Measurements from ENCODE around the gene ARHGEF12. TPM values are rescaled to one million over a fixed set of nuclear protein-coding genes. Genes with fewer than 3 reads are reported as not detected.

ARHGEF12 gene
- polyA plus RNA-seq, 1 experiment, result 16.9 TPM

DNA sequence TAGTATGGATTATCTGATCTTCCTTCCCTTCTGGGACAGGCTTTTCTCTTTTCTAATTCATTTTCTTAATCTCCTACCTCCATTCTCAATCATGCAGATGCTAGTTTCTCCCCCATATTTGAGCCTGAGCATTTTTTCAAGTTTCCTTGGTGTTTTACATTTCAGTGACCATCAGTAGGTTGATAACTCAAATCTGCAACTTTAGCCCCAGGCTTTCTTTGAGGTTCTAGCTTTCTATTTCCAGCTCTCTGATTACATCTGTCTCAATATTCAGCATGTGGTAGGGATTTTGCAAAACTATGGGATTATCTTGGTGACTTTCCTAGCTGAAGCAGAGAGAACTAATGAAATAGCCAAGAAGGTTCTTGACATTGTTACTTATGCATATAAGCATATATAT, 67.8 kb downstream of the ARHGEF12 start:
- CTCF ChIA-PET, result interaction anchor here (0.6 kb wide), 1 partner anchor 28 kb away, joined by 3 read pairs; no protein-coding TSS in a partner anchor
- no peak overlapping the region for H3K4me3 ChIP-seq (ENCODE audit: low read depth, low read length)
- no peaks in the 10 kb centered on the region for H3K36me3 ChIP-seq (ENCODE audit: control insufficient read depth, insufficient read depth, low read length)
- H3K27me3 ChIP-seq (ENCODE audit: control insufficient read depth, insufficient read depth, low read length), result no peaks in the 10 kb centered on the region
- no peak for DNase-seq (ENCODE audit: low read depth)
- TF ChIP-seq, protein P1, sequence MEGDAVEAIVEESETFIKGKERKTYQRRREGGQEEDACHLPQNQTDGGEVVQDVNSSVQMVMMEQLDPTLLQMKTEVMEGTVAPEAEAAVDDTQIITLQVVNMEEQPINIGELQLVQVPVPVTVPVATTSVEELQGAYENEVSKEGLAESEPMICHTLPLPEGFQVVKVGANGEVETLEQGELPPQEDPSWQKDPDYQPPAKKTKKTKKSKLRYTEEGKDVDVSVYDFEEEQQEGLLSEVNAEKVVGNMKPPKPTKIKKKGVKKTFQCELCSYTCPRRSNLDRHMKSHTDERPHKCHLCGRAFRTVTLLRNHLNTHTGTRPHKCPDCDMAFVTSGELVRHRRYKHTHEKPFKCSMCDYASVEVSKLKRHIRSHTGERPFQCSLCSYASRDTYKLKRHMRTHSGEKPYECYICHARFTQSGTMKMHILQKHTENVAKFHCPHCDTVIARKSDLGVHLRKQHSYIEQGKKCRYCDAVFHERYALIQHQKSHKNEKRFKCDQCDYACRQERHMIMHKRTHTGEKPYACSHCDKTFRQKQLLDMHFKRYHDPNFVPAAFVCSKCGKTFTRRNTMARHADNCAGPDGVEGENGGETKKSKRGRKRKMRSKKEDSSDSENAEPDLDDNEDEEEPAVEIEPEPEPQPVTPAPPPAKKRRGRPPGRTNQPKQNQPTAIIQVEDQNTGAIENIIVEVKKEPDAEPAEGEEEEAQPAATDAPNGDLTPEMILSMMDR (IDR thresholded peaks at IDR 0.05; ENCODE audit: insufficient read depth, low read depth, low read length), result no peak
- POLR2A ChIA-PET, result interaction anchor here (1.0 kb wide), 1 partner anchor 10 kb away, joined by 4 read pairs; no protein-coding TSS in a partner anchor

DNA sequence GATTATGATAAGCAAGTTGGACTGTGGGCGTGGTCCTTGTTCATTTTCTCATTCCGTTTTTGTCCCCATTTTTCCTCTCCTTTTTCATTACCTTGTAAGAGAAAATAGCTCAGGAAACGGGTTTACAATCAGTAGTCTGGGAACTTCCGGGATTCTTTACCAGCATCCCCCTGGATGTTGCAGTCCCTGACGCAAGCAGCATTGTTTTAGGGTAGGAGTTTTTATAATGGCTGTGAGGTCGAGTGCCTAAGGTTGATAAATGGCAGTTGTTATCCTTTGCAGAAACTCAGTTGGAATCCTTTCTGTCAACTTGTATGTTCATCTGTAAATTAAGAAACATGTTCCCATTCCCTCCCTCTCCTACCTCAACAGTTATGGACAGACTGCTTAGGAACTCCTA, 68.3 kb downstream of the ARHGEF12 start:
- no peak for DNase-seq (ENCODE audit: low read depth)
- no peaks in the 10 kb centered on the region for H3K27me3 ChIP-seq (ENCODE audit: control insufficient read depth, insufficient read depth, low read length)
- no peaks in the 10 kb centered on the region for H3K36me3 ChIP-seq (ENCODE audit: control insufficient read depth, insufficient read depth, low read length)
- no peak overlapping the region for H3K4me3 ChIP-seq (ENCODE audit: low read depth, low read length)
- CTCF ChIA-PET, result interaction anchor here (0.6 to 1.5 kb wide), 2 partner anchors 10 to 28 kb away, joined by 3 read pairs; no protein-coding TSS in a partner anchor
- TF ChIP-seq, protein P1 (IDR thresholded peaks at IDR 0.05; ENCODE audit: insufficient read depth, low read depth, low read length), result no peak
- POLR2A ChIA-PET, result interaction anchor here (1.0 kb wide), 1 partner anchor 9 kb away, joined by 4 read pairs; no protein-coding TSS in a partner anchor

DNA sequence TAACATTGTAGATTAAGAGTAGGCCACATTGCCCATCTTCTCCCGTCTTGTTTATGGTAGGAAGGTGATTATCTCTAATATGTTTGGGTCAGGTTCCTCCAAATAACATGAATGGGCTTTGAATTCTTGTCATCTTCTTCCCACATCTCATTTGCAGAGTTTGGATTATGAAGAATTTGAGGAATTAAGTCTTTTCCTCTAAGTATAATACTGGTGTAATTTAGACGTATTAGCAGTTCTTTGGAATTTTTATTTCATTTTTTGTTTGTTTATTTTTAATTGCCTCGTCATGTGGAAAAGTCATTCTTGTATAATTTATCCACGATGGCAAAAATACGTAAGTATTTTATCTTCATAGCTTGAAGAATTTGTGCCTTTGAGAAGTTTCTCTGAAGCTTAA, 73.4 kb downstream of the ARHGEF12 start:
- no peaks in the 10 kb centered on the region for H3K27me3 ChIP-seq (ENCODE audit: control insufficient read depth, insufficient read depth, low read length)
- no peak for DNase-seq (ENCODE audit: low read depth)
- H3K4me3 ChIP-seq (ENCODE audit: low read depth, low read length), result no peak overlapping the region
- no peaks in the 10 kb centered on the region for H3K36me3 ChIP-seq (ENCODE audit: control insufficient read depth, insufficient read depth, low read length)
- TF ChIP-seq, protein P1 (IDR thresholded peaks at IDR 0.05; ENCODE audit: insufficient read depth, low read depth, low read length), result no peak
- CTCF ChIA-PET, result interaction anchor here (0.9 kb wide), 1 partner anchor 275 kb away, joined by 3 read pairs; no protein-coding TSS in a partner anchor
- POLR2A ChIA-PET, result no interaction called here

DNA sequence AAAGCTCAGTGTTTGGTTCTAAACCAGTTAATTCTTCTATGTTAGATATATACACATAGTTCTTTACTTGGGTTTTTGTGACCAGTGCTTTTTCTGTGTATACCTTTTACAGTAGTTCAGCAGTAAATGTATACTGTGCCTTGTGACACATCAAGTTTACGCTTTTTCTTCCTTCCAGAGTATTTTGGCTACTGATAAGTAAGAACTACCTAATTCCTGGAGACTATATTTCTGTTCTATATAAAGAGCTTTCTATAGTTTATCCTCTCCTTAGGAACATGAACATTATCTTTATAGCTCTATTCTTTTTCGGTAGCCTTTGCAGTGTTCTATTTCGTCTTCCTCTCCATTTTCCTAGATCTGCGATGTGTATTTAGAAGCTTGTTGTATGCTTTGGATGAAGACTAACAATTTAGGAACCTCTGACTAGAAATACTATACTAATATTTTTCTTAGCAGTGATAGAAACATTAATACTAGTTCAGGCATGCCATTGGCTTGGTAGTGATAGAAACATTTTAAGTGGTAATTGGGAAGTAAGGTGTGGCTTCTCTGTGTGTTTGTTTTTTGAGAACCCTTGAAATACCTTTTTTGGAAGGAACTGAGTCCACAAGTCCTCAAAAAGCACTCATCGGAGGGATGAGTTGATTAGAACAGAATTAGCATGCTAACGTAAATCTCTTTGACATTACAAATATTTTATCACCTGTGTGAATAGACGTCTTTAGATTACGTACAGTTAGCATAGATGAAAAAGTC, 74.6 kb downstream of the ARHGEF12 start:
- no peaks in the 10 kb centered on the region for H3K27me3 ChIP-seq (ENCODE audit: control insufficient read depth, insufficient read depth, low read length)
- CTCF ChIA-PET, result no interaction called here
- H3K36me3 ChIP-seq (ENCODE audit: control insufficient read depth, insufficient read depth, low read length), result no peaks in the 10 kb centered on the region
- DNase-seq (ENCODE audit: low read depth), result no peak
- POLR2A ChIA-PET, result no interaction called here
- TF ChIP-seq, protein P1 (IDR thresholded peaks at IDR 0.05; ENCODE audit: insufficient read depth, low read depth, low read length), result no peak
- H3K4me3 ChIP-seq (ENCODE audit: low read depth, low read length), result no peak overlapping the region

DNA sequence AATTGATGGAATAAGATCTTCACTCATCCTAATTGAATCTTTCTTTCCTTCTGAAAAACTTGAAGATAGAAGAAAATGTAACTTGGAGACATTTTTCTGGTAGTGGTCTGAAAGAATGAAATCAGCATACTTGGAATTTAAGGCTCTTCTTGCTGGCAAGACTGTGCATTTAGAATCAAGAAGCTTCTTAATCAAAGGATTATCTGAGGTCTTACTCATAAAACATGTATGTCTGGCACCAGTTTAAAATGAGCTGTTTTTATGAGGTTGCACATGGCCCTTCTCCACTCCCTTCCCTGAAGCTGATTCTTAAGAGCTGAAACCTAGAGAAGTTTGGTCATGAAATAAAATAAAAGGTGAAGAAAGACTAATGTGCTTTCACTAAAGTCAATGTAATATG, 77.3 kb downstream of the ARHGEF12 start:
- Histone ChIP-seq H3K4me3 (ENCODE audit: low read depth, low read length) (no peak overlapping the region), H3K36me3 (ENCODE audit: control insufficient read depth, insufficient read depth, low read length) (peaks cover 1% of the 10 kb centered on the region; the same call in 1 of the 2 replicates), H3K27me3 (ENCODE audit: control insufficient read depth, insufficient read depth, low read length) (no peaks in the 10 kb centered on the region)
- DNase-seq (ENCODE audit: low read depth), result peak; percentile 71
- TF ChIP-seq, protein P1 (IDR thresholded peaks at IDR 0.05; ENCODE audit: insufficient read depth, low read depth, low read length), result no peak
- POLR2A ChIA-PET, result interaction anchor here (0.5 to 0.9 kb wide), 2 partner anchors 9 to 13 kb away, joined by 4 to 6 read pairs; no protein-coding TSS in a partner anchor
- CTCF ChIA-PET, result interaction anchor here (1.0 to 1.7 kb wide), 2 partner anchors 12 to 111 kb away, joined by 3 to 4 read pairs; no protein-coding TSS in a partner anchor

All from BJ (cell line).